Spleen (tissue), 11 donors: ENCODE results near the gene THAP12. TPM values are rescaled to one million over a fixed set of nuclear protein-coding genes. Genes with fewer than 3 reads are reported as not detected.
A peak's percentile ranks its signal among the peaks of the same experiment; 100 is the strongest.

Source experiments
- DNase-seq: peaks from one replicate; pipeline ENCODE4 v3.0.0-alpha.2; 2020
- H3K27ac ChIP-seq, 8 donors: fragments of 200-600 bp; sonication (generic) in 7 of 8; 1 replicate in 4 of 8; 2 replicates in 4 of 8; pipeline versions ENCODE4 v1.5.0 to v1.8.0; 2016 to 2021; ENCODE audit warnings: inconsistent platforms in 4 of 8, mild to moderate bottlenecking in 4 of 8, moderate library complexity in 1 of 8
- H3K27me3 ChIP-seq, 7 donors: fragments of 200-600 bp; sonication (generic) in 6 of 7; replicated peaks in 1 of 7; 1 replicate in 4 of 7; 2 replicates in 3 of 7; pipeline versions ENCODE4 v1.5.0 to v1.8.0; 2016 to 2021; ENCODE audit warnings: inconsistent platforms in 3 of 7, mild to moderate bottlenecking in 1 of 7
- H3K36me3 ChIP-seq, 6 donors: fragments of 200-600 bp; sonication (generic) in 5 of 6; 1 replicate in 4 of 6; 2 replicates in 2 of 6; pipeline versions ENCODE4 v1.5.0 to v1.8.0; 2016 to 2021; ENCODE audit warnings: inconsistent platforms in 2 of 6
- H3K4me1 ChIP-seq, 6 donors: fragments of 200-600 bp; sonication (generic) in 5 of 6; 1 replicate in 3 of 6; 2 replicates in 3 of 6; pipeline versions ENCODE4 v1.5.0 to v1.8.0; 2016 to 2021; ENCODE audit warnings: inconsistent platforms in 3 of 6
- H3K4me3 ChIP-seq, 8 donors: fragments of 200-600 bp; sonication (generic) in 7 of 8; 1 replicate in 4 of 8; 2 replicates in 4 of 8; pipeline versions ENCODE4 v1.5.0 to v1.8.0; 2016 to 2021; ENCODE audit warnings: inconsistent platforms in 4 of 8, mild to moderate bottlenecking in 4 of 8, moderate library complexity in 2 of 8
- H3K9me3 ChIP-seq, 8 donors: fragments of 200-600 bp; sonication (generic) in 7 of 8; 1 replicate in 4 of 8; 2 replicates in 4 of 8; pipeline versions ENCODE4 v1.5.0 to v1.8.0; 2016 to 2021; ENCODE audit warnings: inconsistent platforms in 4 of 8
- POLR2A ChIP-seq, 3 donors: fragments of 450-650 bp; IDR thresholded peaks; one replicate each; pipeline ENCODE4 v1.5.1; 2017; ENCODE audit warnings: antibody characterized with exemption in 3 of 3, mild to moderate bottlenecking in 1 of 3
- POLR2AphosphoS5 ChIP-seq, 3 donors: sonication (generic); formaldehyde crosslinking; IDR thresholded peaks; one replicate each; pipeline ENCODE4 v1.5.1; 2017; ENCODE audit warnings: antibody characterized with exemption in 3 of 3
- WGBS, 5 donors: extraction: QIAGEN DNeasy Blood & Tissue Kit in 3 of 5; methylation state at CpG; one replicate each; pipeline versions ENCODE4 v1.1.5 to v1.1.7; 2013 to 2018; 5-methylcytosine and 5-hydroxymethylcytosine counted together
- intact Hi-C: fragments of 100-400 bp; cut with DNase I; formaldehyde crosslinking; loops from one replicate; pipeline ENCODE4 v1.15.0; 2023; ENCODE audit warnings: low total_unique reads
- polyA plus RNA-seq, 3 donors: library from polyadenylated mRNA; stranded (reverse); fragments of 200-250 nt; gene quantifications; one replicate each; pipeline ENCODE4 v1.2.1, GENCODE V29; 2013
- total RNA-seq, 7 donors: library from RNA; depleted of rRNA in 3 of 7; stranded (reverse); fragments of >200 nt in 3 of 7; fragmentation: NEBNext Ultra II Directional in 4 of 7; extraction: Animal tissue kit (Norgen Biotek cat#: 25700) in 4 of 7; gene quantifications; one replicate each; pipeline versions ENCODE4 v1.1.0 to v1.2.1, GENCODE V29; 2016 to 2021
- TF ChIP-seq, protein P1 (sequence below), 11 experiments: fragments of 200-600 bp in 7 of 11; fragments of 450-650 bp in 4 of 11; sonication (generic) in 4 of 11; IDR thresholded peaks in 8 of 11; conservative IDR thresholded peaks in 3 of 11; 1 replicate in 7 of 11; 2 replicates in 4 of 11; pipeline versions ENCODE4 v1.4.0 to v1.8.0; 2016 to 2021; ENCODE audit warnings: antibody characterized with exemption in 11 of 11, inconsistent platforms in 4 of 11, mild to moderate bottlenecking in 1 of 11
- donor health status: healthy with polysubstance abuse.
- donor health status: DM: no; HTN: no; CAD: no; lungs with moderate emphysema.
- donor health status: DM: no; HTN: no; CAD: no.
- donor health status: Bipolar disorder and iron deficiency.
- donor health status: healthy.
- donor health status: DM: no; HTN: no; CAD: no.
- donor health status: DM: yes; HTN: yes; CAD: no.

The THAP12 gene
- total and polyA plus RNA-seq, 10 donors, result 28.4 to 51.8 (median 39.6) TPM

DNA sequence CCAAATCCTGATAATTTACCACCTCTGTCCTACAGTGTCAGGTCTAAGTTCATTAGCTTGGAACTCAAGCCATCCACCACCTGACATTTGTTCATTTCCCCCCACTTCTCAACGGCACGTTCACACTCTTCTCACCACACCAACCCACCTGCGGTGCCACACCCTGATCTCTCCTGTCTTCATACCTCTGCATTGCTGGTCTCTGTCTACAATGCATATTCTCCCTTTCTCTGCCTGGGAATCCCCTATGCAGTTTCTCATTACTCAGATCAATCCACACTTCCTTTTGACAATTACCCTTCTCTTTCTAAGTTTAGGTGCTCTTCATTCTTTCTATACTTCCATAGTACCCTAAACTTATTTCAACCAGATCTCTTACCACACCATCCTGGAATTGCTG lies 43.4 kb upstream of the THAP12 start:
- no peak overlapping the region for H3K4me3 ChIP-seq
- no peaks in the 10 kb centered on the region for H3K9me3 ChIP-seq
- H3K36me3 ChIP-seq, result no peaks in the 10 kb centered on the region
- H3K4me1 ChIP-seq, result no peaks in the 10 kb centered on the region
- intact Hi-C loops, result no loop called here
- no peak overlapping the region for H3K27ac ChIP-seq
- WGBS, 5 donors, result 46 to 62% (median 57%) methylated on average over 3 of the region's 3 CpGs
- H3K27me3 ChIP-seq, result no peaks in the 10 kb centered on the region
- TF ChIP-seq POLR2A (IDR thresholded peaks at IDR 0.05), result no peak
- TF ChIP-seq, protein P1, sequence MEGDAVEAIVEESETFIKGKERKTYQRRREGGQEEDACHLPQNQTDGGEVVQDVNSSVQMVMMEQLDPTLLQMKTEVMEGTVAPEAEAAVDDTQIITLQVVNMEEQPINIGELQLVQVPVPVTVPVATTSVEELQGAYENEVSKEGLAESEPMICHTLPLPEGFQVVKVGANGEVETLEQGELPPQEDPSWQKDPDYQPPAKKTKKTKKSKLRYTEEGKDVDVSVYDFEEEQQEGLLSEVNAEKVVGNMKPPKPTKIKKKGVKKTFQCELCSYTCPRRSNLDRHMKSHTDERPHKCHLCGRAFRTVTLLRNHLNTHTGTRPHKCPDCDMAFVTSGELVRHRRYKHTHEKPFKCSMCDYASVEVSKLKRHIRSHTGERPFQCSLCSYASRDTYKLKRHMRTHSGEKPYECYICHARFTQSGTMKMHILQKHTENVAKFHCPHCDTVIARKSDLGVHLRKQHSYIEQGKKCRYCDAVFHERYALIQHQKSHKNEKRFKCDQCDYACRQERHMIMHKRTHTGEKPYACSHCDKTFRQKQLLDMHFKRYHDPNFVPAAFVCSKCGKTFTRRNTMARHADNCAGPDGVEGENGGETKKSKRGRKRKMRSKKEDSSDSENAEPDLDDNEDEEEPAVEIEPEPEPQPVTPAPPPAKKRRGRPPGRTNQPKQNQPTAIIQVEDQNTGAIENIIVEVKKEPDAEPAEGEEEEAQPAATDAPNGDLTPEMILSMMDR (IDR thresholded peaks at IDR 0.05 in 8 of 11, conservative IDR thresholded peaks at IDR 0.05 in 3 of 11), result no peak
- TF ChIP-seq POLR2AphosphoS5 (IDR thresholded peaks at IDR 0.05), result no peak
- DNase-seq, result no peak

- DNase-seq, result no peak
- Histone ChIP-seq H3K9me3 (no peaks in the 10 kb centered on the region), H3K4me1 (no peaks in the 10 kb centered on the region), H3K27ac (no peak overlapping the region), H3K36me3 (no peaks in the 10 kb centered on the region), H3K4me3 (no peak overlapping the region), H3K27me3 (no peaks in the 10 kb centered on the region)
- intact Hi-C loops, result no loop called here
- TF ChIP-seq POLR2A (IDR thresholded peaks at IDR 0.05), result no peak
- TF ChIP-seq, protein P1 (IDR thresholded peaks at IDR 0.05 in 8 of 11, conservative IDR thresholded peaks at IDR 0.05 in 3 of 11), result peak in 6 of 11 experiments; percentile 20 to 43 (median 34)
- no peak for TF ChIP-seq POLR2AphosphoS5 (IDR thresholded peaks at IDR 0.05)
- 58 to 65% (median 62%) methylated on average over 3 of the region's 3 CpGs for WGBS, 5 donors
These were observed 39.0 kb upstream of the THAP12 start for GRCh38 chr11:76419896-76420295.

- H3K36me3 ChIP-seq, result no peaks in the 10 kb centered on the region
- intact Hi-C loops, result no loop called here
- TF ChIP-seq POLR2A (IDR thresholded peaks at IDR 0.05) (no peak), POLR2AphosphoS5 (IDR thresholded peaks at IDR 0.05) (no peak)
- TF ChIP-seq, protein P1 (IDR thresholded peaks at IDR 0.05 in 8 of 11, conservative IDR thresholded peaks at IDR 0.05 in 3 of 11), result no peak
- DNase-seq, result no peak
- no peaks in the 10 kb centered on the region for H3K4me1 ChIP-seq
- H3K9me3 ChIP-seq, result no peaks in the 10 kb centered on the region
- no peaks in the 10 kb centered on the region for H3K27me3 ChIP-seq
- H3K4me3 ChIP-seq, result no peak overlapping the region
- H3K27ac ChIP-seq, result no peak overlapping the region
These were observed 34.1 kb upstream of the THAP12 start for GRCh38 chr11:76415073-76415472.

- Histone ChIP-seq H3K4me3 (no peak overlapping the region), H3K4me1 (no peaks in the 10 kb centered on the region), H3K27ac (no peak overlapping the region), H3K27me3 (no peaks in the 10 kb centered on the region), H3K36me3 (no peaks in the 10 kb centered on the region), H3K9me3 (no peaks in the 10 kb centered on the region)
- no peak for DNase-seq
- TF ChIP-seq POLR2AphosphoS5 (IDR thresholded peaks at IDR 0.05), result no peak
- intact Hi-C loops, result no loop called here
- 86 to 93% (median 90%) methylated on average over 8 to 10 of the region's 10 CpGs for WGBS, 5 donors
These were observed 30.0 kb upstream of the THAP12 start for GRCh38 chr11:76410851-76411357.
